GM19468 (cell line): ENCODE data around the gene ADCY2.

Experiments
- ATAC-seq: cut with Tn5 transposase; IDR thresholded peaks from one replicate; pipeline ENCODE4 v1.9.1; 2021; ENCODE audit warnings: mild to moderate bottlenecking, moderate library complexity, moderate number of reproducible peaks; ENCODE audit not compliant: unreplicated experiment; ENCODE audit errors: extremely low read depth

Gene ADCY2

GRCh38 chr5:7762267-7762666 lies 366.3 kb downstream of the ADCY2 start:
- ATAC-seq = no peak

GRCh38 chr5:7763621-7764072 lies 367.7 kb downstream of the ADCY2 start:
- no peak for ATAC-seq

- no peak for ATAC-seq
These were observed 368.5 kb downstream of the ADCY2 start for GRCh38 chr5:7764452-7764851.

- no peak for ATAC-seq
These were observed 374.5 kb downstream of the ADCY2 start for GRCh38 chr5:7770436-7770835.

GRCh38 chr5:7772141-7772540 lies 376.2 kb downstream of the ADCY2 start:
- ATAC-seq = no peak

GRCh38 chr5:7773178-7773577 lies 377.2 kb downstream of the ADCY2 start:
- ATAC-seq = no peak

GRCh38 chr5:7776442-7776841 lies 380.5 kb downstream of the ADCY2 start:
- ATAC-seq = no peak

GRCh38 chr5:7779019-7780005 lies 383.4 kb downstream of the ADCY2 start:
- ATAC-seq = no peak

GRCh38 chr5:7781899-7782298 lies 386.0 kb downstream of the ADCY2 start:
- no peak for ATAC-seq

GRCh38 chr5:7784683-7785380 lies 388.9 kb downstream of the ADCY2 start:
- ATAC-seq = no peak

- no peak for ATAC-seq
These were observed 391.8 kb downstream of the ADCY2 start for GRCh38 chr5:7787770-7788169.

- ATAC-seq = no peak
These were observed 393.6 kb downstream of the ADCY2 start for GRCh38 chr5:7789567-7789966.

GRCh38 chr5:7793895-7794294 lies 398.0 kb downstream of the ADCY2 start:
- ATAC-seq = no peak

GRCh38 chr5:7794311-7794710 lies 398.4 kb downstream of the ADCY2 start:
- no peak for ATAC-seq

- no peak for ATAC-seq
These were observed 398.9 kb downstream of the ADCY2 start for GRCh38 chr5:7794823-7795222.

GRCh38 chr5:7795306-7795705 lies 399.4 kb downstream of the ADCY2 start:
- no peak for ATAC-seq

- ATAC-seq = no peak
These were observed 406.1 kb downstream of the ADCY2 start for GRCh38 chr5:7801891-7802614.

GRCh38 chr5:7802855-7803254 lies 406.9 kb downstream of the ADCY2 start:
- ATAC-seq = no peak

GRCh38 chr5:7803937-7804336 lies 408.0 kb downstream of the ADCY2 start:
- ATAC-seq = no peak

- no peak for ATAC-seq
These were observed 409.4 kb downstream of the ADCY2 start for GRCh38 chr5:7805379-7805778.

GRCh38 chr5:7808998-7809397 lies 413.1 kb downstream of the ADCY2 start:
- no peak for ATAC-seq
